Measurements from ENCODE around the gene NUDT21. TPM values are rescaled to one million over a fixed set of nuclear protein-coding genes. Genes with fewer than 3 reads are reported as not detected.

NUDT21 gene
- total RNA-seq, 4 donors from 2014 or later, result 26.1 to 43.6 (median 34.2) TPM

DNA sequence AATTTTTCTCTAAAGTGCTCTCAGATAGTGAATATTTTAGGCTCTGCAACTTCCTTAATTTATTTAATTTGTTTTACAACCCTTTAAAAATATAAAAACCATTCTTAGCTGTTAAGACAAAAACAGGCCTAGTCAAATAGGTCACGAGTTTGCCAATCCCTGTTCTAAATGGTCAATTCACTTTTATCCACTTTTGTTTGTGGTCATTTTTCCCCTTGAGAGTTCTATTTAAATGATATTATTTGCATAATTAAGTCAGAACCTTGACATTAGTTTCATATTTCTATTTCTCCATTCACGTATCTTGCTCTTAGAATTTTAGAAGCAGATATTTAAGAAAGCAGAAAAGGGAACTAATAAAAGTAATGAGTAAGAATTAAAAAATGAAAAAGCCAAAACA is 29.8 kb downstream of the NUDT21 start:
- Histone ChIP-seq H3K27ac (peak overlapping the region in 1 of 4 donors; percentile 93), H3K9me3 (no peaks in the 10 kb centered on the region), H3K36me3 (no peaks in the 10 kb centered on the region), H3K4me3 (no peak overlapping the region), H3K4me1 (peaks cover 0 to 17% (median 4%) of the 10 kb centered on the region in 4 donors), H3K27me3 (no peaks in the 10 kb centered on the region)
- no peak for DNase-seq
- TF ChIP-seq POLR2A (IDR thresholded peaks at IDR 0.05), result no peak
- TF ChIP-seq, protein P1, sequence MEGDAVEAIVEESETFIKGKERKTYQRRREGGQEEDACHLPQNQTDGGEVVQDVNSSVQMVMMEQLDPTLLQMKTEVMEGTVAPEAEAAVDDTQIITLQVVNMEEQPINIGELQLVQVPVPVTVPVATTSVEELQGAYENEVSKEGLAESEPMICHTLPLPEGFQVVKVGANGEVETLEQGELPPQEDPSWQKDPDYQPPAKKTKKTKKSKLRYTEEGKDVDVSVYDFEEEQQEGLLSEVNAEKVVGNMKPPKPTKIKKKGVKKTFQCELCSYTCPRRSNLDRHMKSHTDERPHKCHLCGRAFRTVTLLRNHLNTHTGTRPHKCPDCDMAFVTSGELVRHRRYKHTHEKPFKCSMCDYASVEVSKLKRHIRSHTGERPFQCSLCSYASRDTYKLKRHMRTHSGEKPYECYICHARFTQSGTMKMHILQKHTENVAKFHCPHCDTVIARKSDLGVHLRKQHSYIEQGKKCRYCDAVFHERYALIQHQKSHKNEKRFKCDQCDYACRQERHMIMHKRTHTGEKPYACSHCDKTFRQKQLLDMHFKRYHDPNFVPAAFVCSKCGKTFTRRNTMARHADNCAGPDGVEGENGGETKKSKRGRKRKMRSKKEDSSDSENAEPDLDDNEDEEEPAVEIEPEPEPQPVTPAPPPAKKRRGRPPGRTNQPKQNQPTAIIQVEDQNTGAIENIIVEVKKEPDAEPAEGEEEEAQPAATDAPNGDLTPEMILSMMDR (IDR thresholded peaks at IDR 0.05), result no peak

DNA sequence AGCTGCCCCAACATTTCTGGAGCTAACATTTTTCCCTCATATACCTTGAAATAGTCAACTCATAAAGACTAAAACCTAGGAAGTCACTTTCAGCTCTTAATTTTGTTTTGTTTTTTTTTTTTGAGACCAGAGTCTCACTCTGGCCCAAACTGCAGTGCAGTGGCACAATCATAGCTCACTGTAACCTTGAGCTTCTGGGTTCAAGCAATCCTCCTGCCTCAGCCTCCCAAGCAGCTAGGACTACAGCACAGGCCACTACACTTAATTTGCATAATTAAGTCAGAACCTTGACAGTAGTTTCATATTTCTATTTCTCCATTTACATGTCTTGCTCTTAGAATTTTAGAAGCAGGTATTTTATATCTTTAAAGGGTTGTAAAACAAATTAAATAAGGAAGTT is 30.5 kb downstream of the NUDT21 start:
- TF ChIP-seq, protein P1 (IDR thresholded peaks at IDR 0.05), result no peak
- TF ChIP-seq POLR2A (IDR thresholded peaks at IDR 0.05), result no peak
- H3K36me3 ChIP-seq, result no peaks in the 10 kb centered on the region
- no peaks in the 10 kb centered on the region for H3K27me3 ChIP-seq
- H3K4me3 ChIP-seq, result no peak overlapping the region
- H3K4me1 ChIP-seq, result peaks cover 0 to 17% (median 4%) of the 10 kb centered on the region in 4 donors
- H3K9me3 ChIP-seq, result no peaks in the 10 kb centered on the region
- no peak overlapping the region for H3K27ac ChIP-seq
- no peak for DNase-seq

DNA sequence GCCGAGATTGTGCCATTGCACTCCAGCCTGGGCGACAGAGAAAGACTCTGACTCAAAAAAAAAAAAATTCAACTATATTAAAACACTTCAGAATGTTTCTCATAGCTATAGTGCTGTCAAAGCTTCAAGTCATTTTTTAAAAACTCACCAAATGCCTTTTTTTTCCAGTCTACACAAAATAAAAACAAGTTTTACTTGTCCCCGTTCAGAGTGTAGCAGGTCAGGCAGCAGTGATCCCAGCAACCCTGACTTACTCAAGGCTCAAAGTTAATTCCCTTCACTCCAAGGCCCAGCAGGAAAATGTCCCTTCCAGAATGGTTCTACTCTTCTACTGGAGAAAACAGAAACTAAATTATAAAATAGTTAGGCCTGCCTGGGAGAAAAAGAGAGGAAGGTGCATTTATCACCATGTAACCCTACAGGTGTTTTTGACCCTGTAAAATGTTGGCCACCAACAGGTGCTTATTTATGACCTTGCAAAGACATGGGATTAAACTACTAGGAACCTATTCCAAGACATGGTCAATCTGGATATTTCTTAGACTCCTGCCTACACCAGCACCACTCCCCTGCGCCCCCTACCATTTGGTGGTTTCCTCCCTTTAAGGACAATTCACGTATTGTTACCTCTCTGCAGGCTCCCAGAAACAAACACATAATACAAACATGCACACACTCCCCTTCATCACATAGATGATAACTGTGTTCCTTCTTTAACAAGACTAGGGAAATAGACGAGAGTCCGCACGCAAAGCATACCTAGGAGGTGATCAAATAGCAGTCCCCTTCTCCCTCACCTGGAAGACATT is 31.2 kb downstream of the NUDT21 start:
- H3K27ac ChIP-seq, result no peak overlapping the region
- no peak overlapping the region for H3K4me3 ChIP-seq
- no peaks in the 10 kb centered on the region for H3K36me3 ChIP-seq
- TF ChIP-seq, protein P1 (IDR thresholded peaks at IDR 0.05), result no peak
- no peak for TF ChIP-seq POLR2A (IDR thresholded peaks at IDR 0.05)
- no peak for DNase-seq
- peaks cover 0 to 17% (median 4%) of the 10 kb centered on the region in 4 donors for H3K4me1 ChIP-seq
- no peaks in the 10 kb centered on the region for H3K9me3 ChIP-seq
- H3K27me3 ChIP-seq, result no peaks in the 10 kb centered on the region

DNA sequence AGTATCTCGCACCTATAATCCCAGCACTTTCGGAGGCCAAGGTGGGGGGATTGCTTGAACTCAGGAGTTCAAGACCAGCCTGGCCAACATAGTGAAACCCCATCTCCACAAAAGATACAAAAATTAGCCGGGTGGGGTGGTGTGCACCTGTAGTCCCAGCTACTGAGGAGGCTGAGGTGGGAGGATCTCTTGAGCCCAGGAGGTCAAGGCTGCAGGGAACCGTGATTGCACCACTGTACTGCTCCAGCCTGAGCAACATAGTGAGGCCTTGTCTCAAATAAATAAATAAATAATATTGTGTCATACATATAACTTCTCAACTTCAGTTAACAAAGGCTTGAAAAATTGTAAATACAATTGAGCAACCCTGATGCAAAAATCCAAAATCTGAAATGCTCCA is 34.0 kb downstream of the NUDT21 start:
- Histone ChIP-seq H3K4me3 (no peak overlapping the region), H3K9me3 (no peaks in the 10 kb centered on the region), H3K36me3 (peaks cover 0 to 11% (median 0%) of the 10 kb centered on the region in 3 donors), H3K4me1 (peaks cover 0 to 5% (median under 1%) of the 10 kb centered on the region in 4 donors), H3K27ac (no peak overlapping the region), H3K27me3 (no peaks in the 10 kb centered on the region)
- DNase-seq, result no peak
- no peak for TF ChIP-seq POLR2A (IDR thresholded peaks at IDR 0.05)
- TF ChIP-seq, protein P1 (IDR thresholded peaks at IDR 0.05), result no peak

DNA sequence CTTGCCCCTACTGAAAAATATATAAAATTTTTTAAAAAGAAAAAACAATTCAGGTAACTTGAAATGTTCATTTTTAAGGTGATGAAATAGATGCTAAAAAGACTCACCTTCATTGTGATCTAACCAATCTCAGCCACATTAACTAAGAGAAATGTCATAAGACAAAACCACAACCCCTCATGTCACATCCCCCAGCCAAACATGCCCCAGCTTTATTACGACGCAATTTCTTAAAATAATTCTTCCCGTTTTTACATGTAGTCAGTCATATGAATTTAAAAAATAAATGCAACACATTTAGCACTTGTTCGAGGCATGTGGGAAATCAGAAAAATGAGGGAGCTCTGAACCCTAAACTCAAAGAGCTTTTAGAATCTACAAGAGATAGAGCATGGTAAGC is 35.3 kb downstream of the NUDT21 start:
- peaks cover 0 to 5% (median 0%) of the 10 kb centered on the region in 4 donors for H3K4me1 ChIP-seq
- no peaks in the 10 kb centered on the region for H3K27me3 ChIP-seq
- H3K36me3 ChIP-seq, result peaks cover 0 to 13% (median 0%) of the 10 kb centered on the region in 3 donors
- H3K9me3 ChIP-seq, result no peaks in the 10 kb centered on the region
- no peak overlapping the region for H3K4me3 ChIP-seq
- DNase-seq, result no peak
- no peak overlapping the region for H3K27ac ChIP-seq
- no peak for TF ChIP-seq POLR2A (IDR thresholded peaks at IDR 0.05)
- TF ChIP-seq, protein P1 (IDR thresholded peaks at IDR 0.05), result no peak
